Inflammatory macrophage (primary cell): ENCODE results near the gene MEN1.

ENCODE experiments used
- DNase-seq, 2 donors: peaks; one replicate each; pipeline ENCODE4 v3.0.0-alpha.2; 2020 to 2022

Gene MEN1

GRCh38 chr11:64762277-64762673 lies 48.1 kb downstream of the MEN1 start:
- DNase-seq = no peak

GRCh38 chr11:64760759-64761420 lies 49.5 kb downstream of the MEN1 start:
- DNase-seq = no peak

GRCh38 chr11:64759722-64760719 lies 50.3 kb downstream of the MEN1 start, which contains the start of gene PYGM:
TSS of gene PYGM (minus strand) at chr11:64759974. CDS start at chr11:64759898, 76 bp downstream.
- no peak for DNase-seq

- DNase-seq = no peak
Observed at GRCh38 chr11:64759131-64759721, 51.1 kb downstream of the MEN1 start.

GRCh38 chr11:64758330-64759079 lies 51.8 kb downstream of the MEN1 start:
- DNase-seq = no peak

GRCh38 chr11:64757549-64758329 lies 52.6 kb downstream of the MEN1 start:
- DNase-seq = no peak

GRCh38 chr11:64755681-64756361 lies 54.5 kb downstream of the MEN1 start:
- no peak for DNase-seq

- no peak for DNase-seq
Observed at GRCh38 chr11:64754919-64755662, 55.3 kb downstream of the MEN1 start.

GRCh38 chr11:64754124-64754918 lies 56.0 kb downstream of the MEN1 start:
- DNase-seq = no peak
